ENCODE measurements around the gene MYH13.

MYH13 gene

DNA sequence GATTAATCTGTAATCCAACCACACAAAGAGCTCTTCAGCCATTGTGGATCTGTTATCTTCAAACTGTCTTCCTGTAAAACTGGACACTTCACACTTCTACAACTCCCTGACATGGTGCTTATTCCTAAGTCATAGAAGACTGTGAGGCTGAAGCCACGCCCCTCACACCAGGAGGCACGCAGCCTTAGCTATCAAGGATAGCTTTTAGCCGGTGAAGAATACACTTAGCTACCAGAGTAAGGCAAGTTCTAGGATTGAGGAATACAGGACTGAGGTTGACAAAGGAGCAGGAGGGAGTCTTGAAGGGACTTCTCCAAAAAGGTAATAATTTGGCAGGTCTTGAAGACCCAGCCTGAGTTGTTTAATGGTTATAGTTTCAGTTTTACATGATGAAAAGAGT, 94.6 kb downstream of the MYH13 start:
- peaks cover 0 to 3% of the 10 kb centered on the region in 2 donors for H3K9me3 ChIP-seq (ENCODE audit: control insufficient read depth in 2 of 2, low read length in 2 of 2)
- H3K27me3 ChIP-seq (ENCODE audit: control insufficient read depth in 1 of 2, insufficient read depth in 2 of 2, low read length in 2 of 2): no peaks in the 10 kb centered on the region
- no peak overlapping the region for H3K27ac ChIP-seq (ENCODE audit: low read length)
- H3K9ac ChIP-seq (ENCODE audit: low read length in 2 of 2): no peak overlapping the region
- H3K4me3 ChIP-seq (ENCODE audit: low read length in 2 of 2): peak overlapping the region in 1 of 2 donors; percentile 40
- no peaks in the 10 kb centered on the region for H3K36me3 ChIP-seq (ENCODE audit: control insufficient read depth in 2 of 2, insufficient read depth in 2 of 2, low read length in 2 of 2)
- H3K4me1 ChIP-seq (ENCODE audit: control insufficient read depth, insufficient read depth, low read length): no peaks in the 10 kb centered on the region

- no peaks in the 10 kb centered on the region for H3K36me3 ChIP-seq (ENCODE audit: control insufficient read depth in 2 of 2, insufficient read depth in 2 of 2, low read length in 2 of 2)
- H3K27me3 ChIP-seq (ENCODE audit: control insufficient read depth in 1 of 2, insufficient read depth in 2 of 2, low read length in 2 of 2): no peaks in the 10 kb centered on the region
- no peak overlapping the region for H3K4me3 ChIP-seq (ENCODE audit: low read length in 2 of 2)
- H3K9ac ChIP-seq (ENCODE audit: low read length in 2 of 2): no peak overlapping the region
- no peaks in the 10 kb centered on the region for H3K4me1 ChIP-seq (ENCODE audit: control insufficient read depth, insufficient read depth, low read length)
- no peak overlapping the region for H3K27ac ChIP-seq (ENCODE audit: low read length)
- peaks cover 0 to 3% of the 10 kb centered on the region in 2 donors for H3K9me3 ChIP-seq (ENCODE audit: control insufficient read depth in 2 of 2, low read length in 2 of 2)
Measured at GRCh38 chr17:10276436-10276835, 96.4 kb downstream of the MYH13 start.

- no peaks in the 10 kb centered on the region for H3K4me1 ChIP-seq (ENCODE audit: control insufficient read depth, insufficient read depth, low read length)
- no peaks in the 10 kb centered on the region for H3K9me3 ChIP-seq (ENCODE audit: control insufficient read depth in 2 of 2, low read length in 2 of 2)
- H3K36me3 ChIP-seq (ENCODE audit: control insufficient read depth in 2 of 2, insufficient read depth in 2 of 2, low read length in 2 of 2): no peaks in the 10 kb centered on the region
- H3K4me3 ChIP-seq (ENCODE audit: low read length in 2 of 2): no peak overlapping the region
- no peak overlapping the region for H3K27ac ChIP-seq (ENCODE audit: low read length)
- no peaks in the 10 kb centered on the region for H3K27me3 ChIP-seq (ENCODE audit: control insufficient read depth in 1 of 2, insufficient read depth in 2 of 2, low read length in 2 of 2)
- no peak overlapping the region for H3K9ac ChIP-seq (ENCODE audit: low read length in 2 of 2)
Measured at GRCh38 chr17:10275418-10275817, 97.4 kb downstream of the MYH13 start.

DNA sequence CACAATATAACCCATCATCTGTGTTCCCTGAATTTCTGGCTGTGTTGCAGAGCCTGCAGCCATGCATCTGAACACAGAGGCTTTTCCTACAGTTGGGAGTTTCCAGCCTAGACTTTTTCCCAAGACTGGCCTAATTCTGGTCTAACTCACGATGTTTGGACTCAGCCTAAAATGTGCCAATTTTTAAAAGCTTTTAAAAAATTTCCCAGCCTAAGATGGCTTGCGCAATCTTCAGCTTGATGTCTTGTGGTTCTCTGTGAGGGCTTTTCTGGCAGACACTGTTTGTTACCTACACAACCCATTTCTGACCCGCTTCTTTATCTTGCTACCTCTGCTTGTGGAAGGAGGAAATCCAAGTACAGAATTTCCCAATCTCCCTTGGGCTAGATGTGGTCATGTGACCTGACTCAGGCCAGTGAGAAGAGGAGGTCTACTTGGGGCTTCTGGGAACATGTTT, 101.7 kb downstream of the MYH13 start:
- H3K27me3 ChIP-seq (ENCODE audit: control insufficient read depth in 1 of 2, insufficient read depth in 2 of 2, low read length in 2 of 2): no peaks in the 10 kb centered on the region
- no peaks in the 10 kb centered on the region for H3K36me3 ChIP-seq (ENCODE audit: control insufficient read depth in 2 of 2, insufficient read depth in 2 of 2, low read length in 2 of 2)
- H3K9ac ChIP-seq (ENCODE audit: low read length in 2 of 2): no peak overlapping the region
- H3K27ac ChIP-seq (ENCODE audit: low read length): no peak overlapping the region
- H3K9me3 ChIP-seq (ENCODE audit: control insufficient read depth in 2 of 2, low read length in 2 of 2): no peaks in the 10 kb centered on the region
- no peaks in the 10 kb centered on the region for H3K4me1 ChIP-seq (ENCODE audit: control insufficient read depth, insufficient read depth, low read length)
- H3K4me3 ChIP-seq (ENCODE audit: low read length in 2 of 2): no peak overlapping the region

GRCh38 chr17:10270258-10270657, 102.5 kb downstream of the MYH13 start:
- no peaks in the 10 kb centered on the region for H3K4me1 ChIP-seq (ENCODE audit: control insufficient read depth, insufficient read depth, low read length)
- H3K27me3 ChIP-seq (ENCODE audit: control insufficient read depth in 1 of 2, insufficient read depth in 2 of 2, low read length in 2 of 2): no peaks in the 10 kb centered on the region
- no peak overlapping the region for H3K4me3 ChIP-seq (ENCODE audit: low read length in 2 of 2)
- H3K9me3 ChIP-seq (ENCODE audit: control insufficient read depth in 2 of 2, low read length in 2 of 2): no peaks in the 10 kb centered on the region
- no peak overlapping the region for H3K27ac ChIP-seq (ENCODE audit: low read length)
- H3K36me3 ChIP-seq (ENCODE audit: control insufficient read depth in 2 of 2, insufficient read depth in 2 of 2, low read length in 2 of 2): no peaks in the 10 kb centered on the region
- no peak overlapping the region for H3K9ac ChIP-seq (ENCODE audit: low read length in 2 of 2)

DNA sequence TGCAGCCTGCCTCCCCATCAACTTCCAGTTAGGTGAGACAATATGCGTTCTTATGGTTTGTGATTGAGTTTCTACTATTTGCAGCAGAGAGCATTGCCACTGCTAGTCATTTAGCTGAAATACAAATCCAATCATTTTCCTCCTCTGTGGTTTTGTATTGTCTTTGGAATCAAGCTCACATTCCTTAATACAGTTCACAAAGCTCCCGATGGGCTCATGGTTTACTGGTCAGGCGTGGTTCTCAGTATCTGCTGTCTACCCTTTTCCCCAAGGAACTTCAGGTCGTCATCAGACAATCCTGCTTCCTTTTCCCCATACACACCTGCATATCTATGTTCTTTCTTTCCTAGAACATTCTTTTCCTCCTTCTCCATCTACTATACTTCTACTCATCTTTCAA, 104.8 kb downstream of the MYH13 start:
- Histone ChIP-seq H3K9ac (ENCODE audit: low read length in 2 of 2) (no peak overlapping the region), H3K4me3 (ENCODE audit: low read length in 2 of 2) (no peak overlapping the region), H3K27me3 (ENCODE audit: control insufficient read depth in 1 of 2, insufficient read depth in 2 of 2, low read length in 2 of 2) (no peaks in the 10 kb centered on the region), H3K36me3 (ENCODE audit: control insufficient read depth in 2 of 2, insufficient read depth in 2 of 2, low read length in 2 of 2) (no peaks in the 10 kb centered on the region), H3K4me1 (ENCODE audit: control insufficient read depth, insufficient read depth, low read length) (no peaks in the 10 kb centered on the region), H3K27ac (ENCODE audit: low read length) (no peak overlapping the region), H3K9me3 (ENCODE audit: control insufficient read depth in 2 of 2, low read length in 2 of 2) (no peaks in the 10 kb centered on the region)

DNA sequence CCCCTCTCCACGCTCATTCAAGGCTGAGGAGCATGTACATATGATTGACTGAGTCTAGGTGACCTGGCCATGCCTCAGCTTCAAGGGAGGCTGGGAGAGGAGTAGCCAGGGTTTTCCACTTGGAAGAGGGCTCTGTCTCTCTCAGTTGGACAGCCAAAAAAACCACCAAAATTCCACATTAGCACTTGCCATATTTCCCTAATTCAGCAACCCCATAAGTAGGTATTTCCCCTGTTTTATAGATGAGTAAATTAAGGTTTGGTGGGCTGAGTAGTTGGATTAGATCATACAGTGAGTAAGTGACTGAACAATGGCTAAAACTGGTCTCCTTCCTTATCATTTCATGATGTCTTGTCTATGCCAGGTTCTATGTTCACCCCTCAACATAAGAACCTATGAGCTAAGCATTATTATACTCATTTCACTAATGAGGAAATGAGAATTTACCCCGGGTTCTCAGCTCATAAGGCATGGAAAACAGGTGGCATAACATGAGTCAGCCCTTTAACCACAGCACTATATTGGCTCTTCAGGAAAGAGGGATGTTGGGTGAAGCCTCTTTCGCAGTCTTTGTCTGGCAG, 106.4 kb downstream of the MYH13 start:
- H3K9ac ChIP-seq (ENCODE audit: low read length in 2 of 2): no peak overlapping the region
- H3K27ac ChIP-seq (ENCODE audit: low read length): no peak overlapping the region
- no peak overlapping the region for H3K4me3 ChIP-seq (ENCODE audit: low read length in 2 of 2)
- no peaks in the 10 kb centered on the region for H3K27me3 ChIP-seq (ENCODE audit: control insufficient read depth in 1 of 2, insufficient read depth in 2 of 2, low read length in 2 of 2)
- no peaks in the 10 kb centered on the region for H3K4me1 ChIP-seq (ENCODE audit: control insufficient read depth, insufficient read depth, low read length)
- no peaks in the 10 kb centered on the region for H3K9me3 ChIP-seq (ENCODE audit: control insufficient read depth in 2 of 2, low read length in 2 of 2)
- no peaks in the 10 kb centered on the region for H3K36me3 ChIP-seq (ENCODE audit: control insufficient read depth in 2 of 2, insufficient read depth in 2 of 2, low read length in 2 of 2)

- H3K9me3 ChIP-seq (ENCODE audit: control insufficient read depth in 2 of 2, low read length in 2 of 2): no peaks in the 10 kb centered on the region
- H3K4me3 ChIP-seq (ENCODE audit: low read length in 2 of 2): no peak overlapping the region
- H3K27ac ChIP-seq (ENCODE audit: low read length): no peak overlapping the region
- H3K27me3 ChIP-seq (ENCODE audit: control insufficient read depth in 1 of 2, insufficient read depth in 2 of 2, low read length in 2 of 2): no peaks in the 10 kb centered on the region
- H3K4me1 ChIP-seq (ENCODE audit: control insufficient read depth, insufficient read depth, low read length): no peaks in the 10 kb centered on the region
- no peak overlapping the region for H3K9ac ChIP-seq (ENCODE audit: low read length in 2 of 2)
- no peaks in the 10 kb centered on the region for H3K36me3 ChIP-seq (ENCODE audit: control insufficient read depth in 2 of 2, insufficient read depth in 2 of 2, low read length in 2 of 2)
Measured at GRCh38 chr17:10265100-10265810, 107.6 kb downstream of the MYH13 start.

DNA sequence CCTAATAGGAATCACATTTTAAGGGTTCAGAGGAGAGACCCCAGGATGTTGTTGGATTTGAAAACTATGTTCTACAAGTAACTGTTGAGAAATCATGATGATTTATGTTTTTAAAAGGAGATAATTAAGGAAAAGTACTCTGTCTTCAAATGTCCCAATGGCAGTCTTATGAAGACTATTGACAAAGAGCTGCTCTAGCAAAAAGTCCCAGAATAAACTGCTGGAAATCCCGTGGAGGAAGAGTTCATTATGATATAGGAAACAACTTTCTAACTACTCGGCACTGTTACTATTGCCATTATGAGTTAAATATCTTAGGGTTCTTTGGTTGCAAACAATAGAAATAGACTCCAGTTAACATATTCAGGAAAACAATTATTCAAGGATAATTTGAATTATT, 108.8 kb downstream of the MYH13 start:
- no peak overlapping the region for H3K27ac ChIP-seq (ENCODE audit: low read length)
- no peak overlapping the region for H3K9ac ChIP-seq (ENCODE audit: low read length in 2 of 2)
- no peaks in the 10 kb centered on the region for H3K36me3 ChIP-seq (ENCODE audit: control insufficient read depth in 2 of 2, insufficient read depth in 2 of 2, low read length in 2 of 2)
- H3K4me3 ChIP-seq (ENCODE audit: low read length in 2 of 2): no peak overlapping the region
- no peaks in the 10 kb centered on the region for H3K9me3 ChIP-seq (ENCODE audit: control insufficient read depth in 2 of 2, low read length in 2 of 2)
- H3K4me1 ChIP-seq (ENCODE audit: control insufficient read depth, insufficient read depth, low read length): no peaks in the 10 kb centered on the region
- H3K27me3 ChIP-seq (ENCODE audit: control insufficient read depth in 1 of 2, insufficient read depth in 2 of 2, low read length in 2 of 2): no peaks in the 10 kb centered on the region

DNA sequence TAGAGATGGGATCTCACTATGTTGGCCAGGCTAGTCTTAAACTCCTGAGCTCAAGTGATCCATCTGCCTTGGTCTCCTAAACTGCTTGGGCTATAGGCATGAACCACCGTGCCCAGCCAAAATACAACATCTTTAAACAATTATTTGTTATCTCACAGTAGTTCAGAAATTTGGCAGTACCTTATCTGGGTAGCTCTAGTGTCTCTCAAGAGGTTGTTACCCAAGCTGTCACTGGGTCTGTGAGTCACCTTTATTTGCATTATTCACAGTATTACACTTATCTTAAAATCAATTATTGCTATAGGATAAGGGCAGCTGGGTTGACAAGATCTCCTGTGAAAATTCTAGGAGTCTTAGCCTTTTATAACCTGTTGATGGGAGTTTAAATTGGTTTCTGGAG, 110.4 kb downstream of the MYH13 start:
- no peaks in the 10 kb centered on the region for H3K27me3 ChIP-seq (ENCODE audit: control insufficient read depth in 1 of 2, insufficient read depth in 2 of 2, low read length in 2 of 2)
- H3K9ac ChIP-seq (ENCODE audit: low read length in 2 of 2): no peak overlapping the region
- H3K9me3 ChIP-seq (ENCODE audit: control insufficient read depth in 2 of 2, low read length in 2 of 2): no peaks in the 10 kb centered on the region
- H3K27ac ChIP-seq (ENCODE audit: low read length): no peak overlapping the region
- H3K36me3 ChIP-seq (ENCODE audit: control insufficient read depth in 2 of 2, insufficient read depth in 2 of 2, low read length in 2 of 2): no peaks in the 10 kb centered on the region
- H3K4me3 ChIP-seq (ENCODE audit: low read length in 2 of 2): no peak overlapping the region
- H3K4me1 ChIP-seq (ENCODE audit: control insufficient read depth, insufficient read depth, low read length): no peaks in the 10 kb centered on the region

DNA sequence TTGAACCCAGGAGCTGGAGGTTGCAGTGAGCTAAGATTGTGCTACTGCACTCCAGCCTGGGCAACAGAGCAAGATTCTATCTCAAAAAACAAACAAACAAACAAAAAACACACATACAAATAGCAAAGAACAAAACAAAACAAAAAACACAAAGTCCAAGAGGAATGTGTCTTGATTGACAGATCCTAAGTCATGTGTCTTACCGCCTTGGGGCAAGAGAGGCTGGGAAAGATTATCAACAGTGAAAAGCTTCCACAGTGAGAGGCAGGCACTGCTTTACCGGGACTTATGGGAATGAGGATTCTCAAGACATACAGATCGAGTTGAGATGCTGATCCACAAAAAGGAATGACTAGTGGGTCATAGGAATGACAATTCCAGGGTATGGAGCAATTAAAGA, 111.7 kb downstream of the MYH13 start:
- no peaks in the 10 kb centered on the region for H3K9me3 ChIP-seq (ENCODE audit: control insufficient read depth in 2 of 2, low read length in 2 of 2)

More for the DNA sequence above, 111.7 kb downstream of the MYH13 start:
- no peak overlapping the region for H3K27ac ChIP-seq (ENCODE audit: low read length)
- H3K4me3 ChIP-seq (ENCODE audit: low read length in 2 of 2): no peak overlapping the region
- no peaks in the 10 kb centered on the region for H3K4me1 ChIP-seq (ENCODE audit: control insufficient read depth, insufficient read depth, low read length)
- H3K36me3 ChIP-seq (ENCODE audit: control insufficient read depth in 2 of 2, insufficient read depth in 2 of 2, low read length in 2 of 2): no peaks in the 10 kb centered on the region
- H3K27me3 ChIP-seq (ENCODE audit: control insufficient read depth in 1 of 2, insufficient read depth in 2 of 2, low read length in 2 of 2): no peaks in the 10 kb centered on the region
- H3K9ac ChIP-seq (ENCODE audit: low read length in 2 of 2): no peak overlapping the region

Measured in stomach smooth muscle (tissue), 2 donors.